NB4 (cell line): ENCODE results near the gene CPNE4.

Source experiments
- DNase-seq: peaks from one replicate; pipeline ENCODE4 v3.0.0; 2010; ENCODE audit warnings: low read depth
- H3K4me3 ChIP-seq: one replicate; pipeline ENCODE4 v1.5.1; 2011; ENCODE audit warnings: mild to moderate bottlenecking, low read depth, low read length, moderate library complexity
- CTCF ChIP-seq: IDR thresholded peaks from one replicate; pipeline ENCODE4 v1.5.1; 2012; ENCODE audit warnings: low read depth, low read length
- MYC ChIP-seq: IDR thresholded peaks from 2 replicates; pipeline ENCODE4 v1.6.1; 2011; ENCODE audit warnings: low read depth, low read length
- POLR2A ChIP-seq: IDR thresholded peaks from 2 replicates; pipeline ENCODE4 v1.6.1; 2011; ENCODE audit warnings: mild to moderate bottlenecking; ENCODE audit not compliant: insufficient read length; ENCODE audit errors: extremely low read depth
- TF ChIP-seq, protein P1 (sequence below): IDR thresholded peaks from 2 replicates; pipeline ENCODE4 v1.6.1; 2011; ENCODE audit warnings: low read depth, low read length

The CPNE4 gene

DNA sequence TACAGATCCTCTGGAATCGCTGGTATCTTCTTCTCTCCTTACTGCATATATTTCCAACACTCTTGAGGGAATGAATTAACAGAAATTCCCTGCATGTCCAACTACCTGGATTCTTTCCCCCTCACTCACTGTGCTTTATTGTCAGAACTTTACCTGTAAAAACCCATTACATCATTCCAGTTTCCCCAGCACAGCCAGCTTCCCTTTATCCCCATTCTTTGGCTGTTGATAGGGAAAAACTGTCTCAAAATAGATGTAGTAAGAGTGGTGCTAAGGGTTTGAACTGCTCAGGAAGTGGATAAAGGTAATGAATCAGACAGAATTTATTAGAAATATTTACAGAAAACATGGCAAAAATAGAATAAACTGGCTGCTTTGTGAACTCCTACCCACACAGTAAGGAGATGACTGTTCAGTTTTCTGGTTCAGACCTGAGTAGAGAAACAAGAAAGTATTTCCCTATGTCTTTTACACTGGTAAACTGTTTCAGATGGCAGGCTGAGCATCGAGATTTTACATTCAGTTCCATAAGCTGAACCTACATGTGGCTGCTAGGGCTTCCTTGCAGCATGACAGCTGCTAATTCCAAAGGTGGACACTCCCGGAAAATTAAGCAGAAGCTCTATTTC lies 188.4 kb downstream of the CPNE4 start:
- TF ChIP-seq, protein P1, sequence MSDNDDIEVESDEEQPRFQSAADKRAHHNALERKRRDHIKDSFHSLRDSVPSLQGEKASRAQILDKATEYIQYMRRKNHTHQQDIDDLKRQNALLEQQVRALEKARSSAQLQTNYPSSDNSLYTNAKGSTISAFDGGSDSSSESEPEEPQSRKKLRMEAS = no peak
- TF ChIP-seq CTCF = no peak
- no peak for TF ChIP-seq POLR2A
- TF ChIP-seq MYC = no peak
- DNase-seq = no peak
- H3K4me3 ChIP-seq = no peak overlapping the region

DNA sequence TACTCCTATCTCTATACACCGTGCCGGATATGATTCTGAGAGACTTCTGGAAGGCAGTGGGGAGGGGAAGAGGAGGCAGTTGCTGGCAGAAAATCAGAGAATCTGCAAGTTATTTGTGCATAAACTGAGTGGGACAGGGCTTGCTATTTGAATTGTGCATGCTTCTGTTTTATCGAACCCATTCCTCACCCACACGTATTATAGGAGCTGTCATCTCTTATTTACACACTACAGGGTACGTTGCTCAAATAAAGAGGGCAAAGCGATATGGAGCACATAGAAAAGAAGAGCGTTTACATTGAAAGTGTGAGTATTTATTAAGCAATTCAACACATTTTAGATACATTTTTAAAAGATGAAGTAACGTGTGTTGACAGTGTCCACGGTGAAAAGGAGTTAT lies 191.6 kb downstream of the CPNE4 start:
- DNase-seq = no peak
- H3K4me3 ChIP-seq = no peak overlapping the region
- TF ChIP-seq MYC = no peak
- no peak for TF ChIP-seq POLR2A
- TF ChIP-seq, protein P1 = no peak
- TF ChIP-seq CTCF = no peak

DNA sequence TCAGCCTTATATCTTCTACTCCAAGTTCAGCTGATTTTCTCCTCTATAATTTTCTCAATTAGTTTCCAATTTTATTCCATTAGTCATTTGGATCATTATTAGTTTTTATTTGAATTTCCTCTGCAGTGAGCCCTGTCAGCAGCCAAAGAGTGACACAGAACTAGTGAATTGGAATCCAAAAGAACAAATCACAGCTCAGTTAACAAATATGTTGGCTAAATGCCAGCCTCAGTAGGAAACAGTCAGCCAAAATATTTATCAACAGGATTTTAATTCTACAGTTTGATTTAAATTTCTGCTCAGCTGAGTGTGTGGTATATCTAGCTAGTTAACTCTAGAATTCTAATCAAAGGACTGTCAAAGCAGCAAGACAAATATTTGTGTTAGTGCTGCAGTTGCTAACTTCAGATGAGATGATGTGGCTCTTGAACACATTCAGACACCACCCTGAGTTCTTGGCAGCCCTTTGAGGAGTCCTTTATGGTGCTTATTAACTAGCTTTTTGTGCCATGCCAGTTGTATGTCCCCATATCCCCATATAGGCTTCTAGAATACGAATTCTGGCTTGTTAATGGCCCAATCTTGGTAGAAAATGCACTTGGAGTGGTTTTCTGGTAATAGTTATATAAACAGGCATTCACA lies 194.5 kb downstream of the CPNE4 start:
- TF ChIP-seq MYC (no peak), POLR2A (no peak), CTCF (no peak)
- DNase-seq = no peak
- H3K4me3 ChIP-seq = no peak overlapping the region

DNA sequence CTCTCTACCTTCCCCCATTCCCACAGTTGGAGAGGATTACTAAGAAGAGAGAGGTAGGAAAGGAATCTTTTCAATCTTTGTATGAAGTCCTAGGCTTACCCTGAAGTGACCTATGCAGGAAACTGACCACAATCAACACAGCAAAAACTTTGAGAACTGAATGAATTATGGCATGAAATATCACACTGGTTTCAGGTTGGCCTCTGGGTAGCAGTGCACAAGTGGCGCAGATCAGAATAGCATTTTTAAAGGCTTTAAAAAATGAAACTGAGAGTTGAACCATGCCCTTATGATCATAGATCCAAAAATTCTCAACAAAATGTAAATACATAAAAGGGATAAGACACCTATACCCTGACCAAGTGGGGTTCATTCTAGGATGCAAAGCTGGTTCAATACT lies 198.9 kb downstream of the CPNE4 start:
- H3K4me3 ChIP-seq = no peak overlapping the region
- DNase-seq = no peak

GRCh38 chr3:131831608-131832007 lies 203.2 kb downstream of the CPNE4 start:
- no peak for DNase-seq
- TF ChIP-seq, protein P1 = no peak
- TF ChIP-seq CTCF = no peak
- TF ChIP-seq POLR2A = no peak
- no peak for TF ChIP-seq MYC
- no peak overlapping the region for H3K4me3 ChIP-seq

More for the DNA sequence above, 198.9 kb downstream of the CPNE4 start:
- TF ChIP-seq POLR2A (no peak), MYC (no peak), CTCF (no peak)
- TF ChIP-seq, protein P1 = no peak
